ENCODE measurements around the gene ACADS.
"Not testable (repeated sequence)": the region's sequence is repeated elsewhere in the genome, so short reads cannot be mapped to it uniquely, and the experiment has no call there.

The ACADS gene

DNA sequence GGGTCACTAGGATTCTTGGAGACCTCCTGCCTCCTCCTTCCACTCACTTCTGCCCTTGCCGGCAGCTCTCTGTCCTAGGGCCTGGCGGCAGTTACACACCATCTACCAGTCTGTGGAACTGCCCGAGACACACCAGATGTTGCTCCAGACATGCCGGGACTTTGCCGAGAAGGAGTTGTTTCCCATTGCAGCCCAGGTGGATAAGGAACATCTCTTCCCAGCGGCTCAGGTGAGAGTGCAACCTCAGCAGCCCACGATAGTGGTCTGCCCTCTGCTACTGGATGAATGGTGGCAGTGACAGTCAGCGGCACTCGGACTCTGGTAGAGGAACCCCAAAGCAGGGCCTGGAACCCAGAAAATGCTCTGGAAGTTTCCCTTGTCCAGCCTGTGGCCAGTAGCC, 1.3 kb downstream of the ACADS start:
- no peak for DNase-seq (ENCODE audit: low read depth in 2 of 2)

DNA sequence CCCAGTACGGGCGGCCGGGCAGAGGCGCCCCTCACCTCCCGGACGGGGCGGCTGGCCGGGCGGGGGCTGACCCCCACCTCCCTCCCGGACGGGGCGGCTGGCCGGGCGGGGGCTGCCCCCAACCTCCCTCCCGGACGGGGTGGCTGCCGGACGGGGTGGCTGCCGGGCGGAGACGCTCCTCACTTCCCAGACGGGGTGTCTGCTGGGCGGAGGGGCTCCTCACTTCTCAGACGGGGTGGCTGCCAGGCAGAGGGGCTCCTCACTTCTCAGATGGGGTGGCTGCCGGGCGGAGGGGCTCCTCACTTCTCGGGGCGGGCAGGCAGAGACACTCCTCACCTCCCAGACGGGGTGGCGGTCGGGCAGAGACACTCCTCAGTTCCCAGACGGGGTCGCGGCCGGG, 6.6 kb downstream of the ACADS start:
- not testable (repeated sequence) for DNase-seq (ENCODE audit: low read depth in 2 of 2)

DNA sequence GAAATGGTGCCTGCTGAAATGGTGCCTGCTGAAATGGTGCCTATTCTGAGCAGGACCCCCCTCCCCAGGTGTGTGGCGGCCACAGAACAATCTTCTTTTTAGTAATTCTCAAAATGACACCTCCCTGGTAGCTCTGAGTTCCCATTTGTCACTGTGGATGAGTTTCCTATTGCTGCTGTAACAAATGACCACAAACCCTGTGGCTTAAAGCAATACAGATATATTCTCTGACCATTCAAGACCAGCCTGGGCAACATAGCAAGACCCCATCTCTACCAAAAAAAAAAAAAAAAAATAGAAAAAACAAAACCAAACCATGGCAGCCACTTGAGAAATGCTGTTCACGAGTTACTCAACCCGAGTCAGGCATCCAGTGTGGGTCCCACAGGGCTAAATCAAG, 7.9 kb downstream of the ACADS start:
- no peak for DNase-seq (ENCODE audit: low read depth in 2 of 2)

DNA sequence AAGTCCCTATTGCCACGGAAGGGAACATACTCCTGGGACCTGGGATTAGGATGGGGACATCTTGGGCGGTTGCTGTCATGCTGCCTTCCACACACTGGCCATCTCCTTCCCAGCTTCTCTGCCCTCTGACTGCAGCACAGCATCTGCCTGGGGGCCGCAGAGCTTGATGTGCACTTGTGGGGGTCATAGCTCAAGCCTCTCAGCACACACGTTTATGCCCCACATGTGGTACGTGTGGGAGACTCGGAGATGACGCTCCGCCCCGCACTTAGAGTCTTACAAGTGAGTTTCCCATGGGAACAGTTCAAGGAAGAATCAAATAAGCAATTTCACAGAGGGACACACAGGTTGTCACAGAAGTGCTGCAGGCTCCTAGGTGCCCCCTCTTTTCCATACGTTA, 8.6 kb downstream of the ACADS start:
- DNase-seq (ENCODE audit: low read depth in 2 of 2) = no peak

DNA sequence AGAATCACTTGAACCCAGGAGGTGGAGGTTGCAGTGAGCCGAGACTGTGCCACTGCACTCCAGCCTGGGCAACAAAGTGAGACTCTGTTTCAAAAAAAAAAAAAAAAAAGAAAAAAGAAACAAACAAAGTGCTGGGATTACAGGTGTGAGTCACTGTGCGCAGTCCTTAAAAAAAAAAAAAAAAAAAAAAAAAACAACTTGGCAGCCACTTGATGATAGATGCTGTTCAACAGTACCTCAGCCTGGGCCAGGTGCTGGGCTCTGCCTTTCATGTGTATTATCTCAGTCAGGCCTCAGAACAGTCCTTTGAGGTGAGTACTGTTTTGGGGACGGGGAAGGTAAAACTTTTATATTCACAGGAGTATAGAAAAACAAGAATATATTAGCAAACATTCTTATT, 9.6 kb downstream of the ACADS start:
- no peak for DNase-seq (ENCODE audit: low read depth in 2 of 2)

DNA sequence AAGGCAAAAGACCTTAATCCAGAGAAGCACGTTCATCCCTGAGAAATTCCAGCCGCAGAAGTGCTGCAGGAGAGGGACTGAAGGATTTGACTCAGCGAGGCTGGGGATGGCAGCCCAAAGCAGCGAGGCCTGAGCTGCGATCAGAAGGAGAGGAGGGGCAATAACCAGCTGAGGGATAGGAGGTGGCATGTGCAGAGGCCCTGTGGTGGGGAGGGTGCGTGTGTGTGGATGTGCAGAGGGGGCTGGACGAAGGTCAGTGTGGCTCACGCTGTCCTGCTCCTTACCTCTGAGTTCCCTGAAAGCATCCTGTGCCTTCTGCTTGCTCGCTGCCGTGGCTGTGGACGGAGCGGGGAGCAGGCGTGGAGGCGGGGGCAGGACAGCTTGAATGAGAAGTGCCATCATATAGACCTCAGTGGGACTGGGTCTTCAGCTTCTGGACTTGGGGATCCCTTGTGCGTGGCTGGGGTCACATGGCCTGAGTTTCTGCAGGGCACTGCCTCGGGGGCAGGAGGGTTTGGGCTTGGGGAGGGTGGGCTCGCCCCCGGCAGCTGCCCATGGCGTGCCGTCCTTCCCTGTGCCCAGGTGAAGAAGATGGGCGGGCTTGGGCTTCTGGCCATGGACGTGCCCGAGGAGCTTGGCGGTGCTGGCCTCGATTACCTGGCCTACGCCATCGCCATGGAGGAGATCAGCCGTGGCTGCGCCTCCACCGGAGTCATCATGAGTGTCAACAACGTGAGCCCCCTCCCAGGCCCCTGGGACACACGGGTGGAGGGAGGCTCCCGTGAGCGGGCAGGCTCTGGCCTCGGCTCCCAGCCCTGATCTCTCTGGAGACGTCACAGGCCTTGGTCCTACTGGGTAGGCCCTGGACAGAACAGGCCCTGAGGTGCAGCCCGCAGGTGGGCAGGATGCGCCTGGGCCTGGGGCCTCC, 11.0 kb downstream of the ACADS start:
- no peak for DNase-seq (ENCODE audit: low read depth in 2 of 2)

DNA sequence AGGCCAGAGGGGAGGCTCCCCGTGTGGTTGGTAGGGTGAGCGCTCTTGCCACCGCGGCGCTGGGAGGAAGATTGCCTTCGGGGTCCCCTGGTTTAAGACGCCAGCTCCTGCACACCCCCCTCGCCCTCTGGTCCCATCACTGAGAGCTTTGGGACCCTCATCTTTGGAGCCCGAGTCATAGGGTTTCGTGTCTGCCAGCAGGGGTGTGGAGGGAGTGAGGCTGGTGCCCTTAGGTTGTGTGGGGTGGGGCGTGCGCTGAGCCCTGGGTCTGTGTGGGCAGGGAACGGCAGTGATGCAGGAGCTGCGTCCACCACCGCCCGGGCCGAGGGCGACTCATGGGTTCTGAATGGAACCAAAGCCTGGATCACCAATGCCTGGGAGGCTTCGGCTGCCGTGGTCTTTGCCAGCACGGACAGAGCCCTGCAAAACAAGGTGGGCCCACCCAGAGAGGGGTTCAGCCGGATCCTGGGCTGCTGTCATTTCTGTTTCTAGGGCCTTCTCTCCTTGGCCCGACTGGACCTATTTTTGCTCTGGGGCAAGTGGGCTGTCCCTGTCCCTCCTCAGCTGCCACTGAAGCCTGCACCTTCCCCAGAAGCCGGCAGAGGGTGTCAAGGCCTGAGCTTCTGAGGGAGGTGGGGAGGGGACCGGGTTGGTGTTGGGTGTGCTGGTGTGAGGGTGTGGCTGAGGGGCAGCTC, 12.1 kb downstream of the ACADS start:
- DNase-seq (ENCODE audit: low read depth in 2 of 2) = no peak

DNA sequence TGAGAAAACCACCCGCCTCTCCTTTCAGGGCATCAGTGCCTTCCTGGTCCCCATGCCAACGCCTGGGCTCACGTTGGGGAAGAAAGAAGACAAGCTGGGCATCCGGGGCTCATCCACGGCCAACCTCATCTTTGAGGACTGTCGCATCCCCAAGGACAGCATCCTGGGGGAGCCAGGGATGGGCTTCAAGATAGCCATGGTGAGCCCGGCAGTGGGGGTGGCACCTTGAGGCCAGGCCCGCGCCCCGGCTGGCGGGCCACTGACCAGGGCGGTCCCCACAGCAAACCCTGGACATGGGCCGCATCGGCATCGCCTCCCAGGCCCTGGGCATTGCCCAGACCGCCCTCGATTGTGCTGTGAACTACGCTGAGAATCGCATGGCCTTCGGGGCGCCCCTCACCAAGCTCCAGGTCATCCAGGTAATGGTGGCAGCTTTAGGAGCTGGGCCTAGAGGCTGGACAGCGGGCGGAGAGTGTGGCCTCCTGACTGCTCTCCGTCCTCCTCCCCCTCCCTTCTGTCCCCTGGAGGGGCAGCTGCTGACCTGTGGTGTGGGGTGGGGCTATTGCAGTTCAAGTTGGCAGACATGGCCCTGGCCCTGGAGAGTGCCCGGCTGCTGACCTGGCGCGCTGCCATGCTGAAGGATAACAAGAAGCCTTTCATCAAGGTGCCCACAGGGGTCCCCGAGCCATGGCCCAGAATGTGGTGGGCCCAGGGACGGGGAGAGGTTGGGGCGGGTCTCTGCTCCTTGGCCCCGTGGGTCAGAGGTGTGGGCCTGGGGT, 12.8 kb downstream of the ACADS start:
- DNase-seq (ENCODE audit: low read depth in 2 of 2) = no peak

- DNase-seq (ENCODE audit: low read depth in 2 of 2) = no peak
Measured at GRCh38 chr12:120739031-120739762, 13.6 kb downstream of the ACADS start.

GRCh38 chr12:120739821-120740613, 14.4 kb downstream of the ACADS start:
- DNase-seq (ENCODE audit: low read depth in 2 of 2) = no peak

GRCh38 chr12:120740871-120741270, 15.2 kb downstream of the ACADS start:
- DNase-seq (ENCODE audit: low read depth in 2 of 2) = no peak

- no peak for DNase-seq (ENCODE audit: low read depth in 2 of 2)
Measured at GRCh38 chr12:120741476-120742421, 16.1 kb downstream of the ACADS start.

GRCh38 chr12:120744922-120745493, 19.4 kb downstream of the ACADS start:
- no peak for DNase-seq (ENCODE audit: low read depth in 2 of 2)

GRCh38 chr12:120748242-120748641, 22.6 kb downstream of the ACADS start:
- DNase-seq (ENCODE audit: low read depth in 2 of 2) = no peak

DNA sequence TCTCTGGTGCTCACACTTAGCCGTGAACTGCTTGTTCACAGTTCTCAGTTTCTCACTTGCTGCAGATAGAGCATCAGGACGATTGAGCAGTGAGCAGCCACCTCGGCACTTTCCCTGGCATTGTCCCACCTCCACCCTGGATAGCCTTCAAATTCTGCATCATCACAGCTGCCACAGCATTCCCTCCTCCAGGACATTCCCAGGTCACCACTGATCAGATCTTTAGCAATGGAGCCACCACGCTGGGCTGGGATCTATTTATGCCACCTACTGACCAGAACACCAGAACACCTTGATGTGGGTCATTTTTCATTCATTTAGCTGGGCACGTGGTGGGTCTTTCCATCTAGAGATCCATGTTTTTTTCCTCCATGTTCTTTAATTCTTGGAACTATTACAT, 23.6 kb downstream of the ACADS start:
- DNase-seq (ENCODE audit: low read depth in 2 of 2) = no peak

GRCh38 chr12:120750806-120751205, 25.2 kb downstream of the ACADS start:
- DNase-seq (ENCODE audit: low read depth in 2 of 2) = no peak

DNA sequence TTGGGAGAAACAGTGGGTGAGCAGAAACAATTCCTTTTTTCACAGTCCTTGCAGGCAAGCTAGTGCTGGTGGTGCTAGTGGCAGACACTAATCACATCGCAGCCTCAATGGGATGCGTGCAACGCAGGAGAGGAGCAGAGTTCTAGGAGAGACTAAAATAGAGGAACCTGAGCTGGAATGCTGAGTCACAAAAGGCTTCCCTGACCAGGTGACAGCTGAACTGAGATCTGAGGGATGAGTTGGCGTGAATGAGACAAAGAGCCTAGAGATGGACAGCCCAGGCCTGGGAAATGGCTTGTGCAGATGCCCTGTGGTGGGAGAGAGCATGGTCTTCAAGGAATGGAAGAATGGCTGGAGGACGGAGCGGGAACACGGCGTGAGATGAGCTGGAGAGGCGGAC, 25.8 kb downstream of the ACADS start:
- DNase-seq (ENCODE audit: low read depth in 2 of 2) = no peak

DNA sequence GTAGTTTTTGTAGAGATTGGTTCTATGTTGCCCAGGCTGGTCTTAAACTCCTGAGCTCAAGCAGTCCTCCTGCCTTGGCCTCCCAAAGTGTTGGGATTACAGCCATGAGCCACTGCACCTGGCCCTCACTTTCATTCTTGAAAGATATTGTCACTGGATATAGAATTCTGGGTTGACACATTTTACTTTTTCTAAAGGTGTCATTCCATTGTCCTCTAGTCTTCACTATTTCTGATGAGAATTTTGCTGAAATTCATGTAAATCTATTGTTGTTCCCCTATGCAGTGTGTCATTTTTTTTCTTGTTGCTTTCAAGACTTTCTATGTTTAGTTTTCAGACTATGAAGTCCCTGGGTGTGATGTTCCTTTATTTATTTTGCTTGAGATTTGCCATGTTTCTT, 29.2 kb downstream of the ACADS start:
- no peak for DNase-seq (ENCODE audit: low read depth in 2 of 2)

DNA sequence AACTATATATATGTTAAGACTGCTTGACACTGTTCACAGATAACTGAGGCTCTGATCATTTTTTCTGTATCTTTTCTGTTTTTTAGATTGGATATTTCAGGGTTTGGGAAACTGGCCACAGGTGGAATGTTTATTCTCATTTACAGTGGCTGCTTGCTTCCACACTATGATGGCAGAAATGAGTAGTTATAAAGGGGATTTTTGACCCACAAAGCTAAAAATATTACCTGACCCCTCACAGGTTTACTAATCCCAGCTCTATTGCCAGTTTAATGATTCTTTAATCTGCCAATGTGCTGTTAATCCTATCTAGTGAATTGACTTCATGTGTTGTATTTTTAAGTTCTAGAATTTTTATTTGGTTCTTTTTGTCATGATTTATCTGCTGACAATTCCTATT, 29.6 kb downstream of the ACADS start:
- DNase-seq (ENCODE audit: low read depth in 2 of 2) = no peak

All from stimulated activated CD8-positive, alpha-beta memory T cell treated with anti-CD3 and anti-CD28 coated beads, Interleukin-7, amount 100 ng/mL, for 4 hours (primary cell).